ENCODE results near the gene ECHS1.

GRCh38 chr10:133390597-133391248 is 17.6 kb upstream of the ECHS1 start:
- TF ChIP-seq CTCF (IDR thresholded peaks at IDR 0.05; ENCODE audit: extremely low read depth in 1 of 2, insufficient read depth in 1 of 2, low read depth in 1 of 2, low read length in 2 of 2) (no peak), MAX (IDR thresholded peaks at IDR 0.05; ENCODE audit: insufficient read depth, insufficient read length) (no peak), POLR2AphosphoS5 (IDR thresholded peaks at IDR 0.05; ENCODE audit: insufficient read depth, low read depth, low read length) (no peak), POLR2A (IDR thresholded peaks at IDR 0.05; ENCODE audit: low read depth, low read length) (no peak), EZH2 (IDR thresholded peaks at IDR 0.05; ENCODE audit: borderline replicate concordance, low read depth, low read length, severe bottlenecking) (no peak), GATA2 (IDR thresholded peaks at IDR 0.05; ENCODE audit: insufficient read depth, insufficient read length, low read depth, low read length) (no peak), JUN (IDR thresholded peaks at IDR 0.05; ENCODE audit: borderline replicate concordance, insufficient read depth, insufficient read length, low read depth) (no peak), FOS (IDR thresholded peaks at IDR 0.05; ENCODE audit: borderline replicate concordance, insufficient read depth, low read length) (no peak), MYC (IDR thresholded peaks at IDR 0.05; ENCODE audit: low read depth, low read length) (no peak)

Data from endothelial cell of umbilical vein (primary cell).